ENCODE measurements around the gene TUSC2.

- TF ChIP-seq EZH2 (IDR thresholded peaks at IDR 0.05; ENCODE audit: borderline replicate concordance, control insufficient read depth, low read depth, low read length) = no peak
- no peak for TF ChIP-seq YY1 (IDR thresholded peaks at IDR 0.05; ENCODE audit: low read depth, low read length)
- TF ChIP-seq CHD2 (IDR thresholded peaks at IDR 0.05; ENCODE audit: borderline replicate concordance, low read depth, low read length) = no peak
- no peak for TF ChIP-seq CEBPB (IDR thresholded peaks at IDR 0.05; ENCODE audit: borderline replicate concordance in 1 of 2, low read depth in 2 of 2, low read length in 2 of 2)
These were observed 17.7 kb upstream of the TUSC2 start, which contains the start of gene ZMYND10 for GRCh38 chr3:50345586-50346234.
